GM18870 (cell line): ENCODE results near the gene LETM1.

Source experiments
- ATAC-seq: cut with Tn5 transposase; IDR thresholded peaks from one replicate; pipeline ENCODE4 v1.9.1; 2021; ENCODE audit warnings: moderate library complexity; ENCODE audit not compliant: unreplicated experiment

Gene LETM1

GRCh38 chr4:1856071-1856942 is at the start of gene LETM1:
Gene LETM1, minus strand, starts transcription at chr4:1856156. Its CDS starts 206 bp downstream, at chr4:1855950.
- ATAC-seq: peak; percentile 69

- ATAC-seq: no peak
Observed at GRCh38 chr4:1904042-1904441, 48.1 kb upstream of the LETM1 start.

- no peak for ATAC-seq
Observed at GRCh38 chr4:1903035-1903434, 47.1 kb upstream of the LETM1 start.

GRCh38 chr4:1902243-1902642 is 46.3 kb upstream of the LETM1 start:
- no peak for ATAC-seq

GRCh38 chr4:1901127-1901526 is 45.2 kb upstream of the LETM1 start:
- ATAC-seq: no peak

GRCh38 chr4:1900624-1901023 is 44.7 kb upstream of the LETM1 start:
- no peak for ATAC-seq

DNA sequence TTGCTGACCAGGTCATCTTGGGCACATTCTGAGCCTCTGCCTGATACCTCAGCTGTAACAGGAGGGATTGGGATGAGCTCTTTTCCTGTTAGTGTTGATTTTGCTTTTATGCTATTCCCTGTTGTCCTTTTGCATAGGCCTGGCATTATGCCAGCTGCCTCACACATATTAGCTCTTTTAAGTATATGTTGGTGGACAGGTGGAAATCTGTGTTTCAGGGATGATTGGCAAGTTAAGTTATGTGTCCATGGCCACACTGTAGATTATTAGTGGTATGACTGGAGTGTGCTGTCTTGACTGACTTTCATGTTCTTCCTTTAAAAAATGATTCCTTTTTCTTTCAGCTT is 44.1 kb upstream of the LETM1 start:
- ATAC-seq: no peak

DNA sequence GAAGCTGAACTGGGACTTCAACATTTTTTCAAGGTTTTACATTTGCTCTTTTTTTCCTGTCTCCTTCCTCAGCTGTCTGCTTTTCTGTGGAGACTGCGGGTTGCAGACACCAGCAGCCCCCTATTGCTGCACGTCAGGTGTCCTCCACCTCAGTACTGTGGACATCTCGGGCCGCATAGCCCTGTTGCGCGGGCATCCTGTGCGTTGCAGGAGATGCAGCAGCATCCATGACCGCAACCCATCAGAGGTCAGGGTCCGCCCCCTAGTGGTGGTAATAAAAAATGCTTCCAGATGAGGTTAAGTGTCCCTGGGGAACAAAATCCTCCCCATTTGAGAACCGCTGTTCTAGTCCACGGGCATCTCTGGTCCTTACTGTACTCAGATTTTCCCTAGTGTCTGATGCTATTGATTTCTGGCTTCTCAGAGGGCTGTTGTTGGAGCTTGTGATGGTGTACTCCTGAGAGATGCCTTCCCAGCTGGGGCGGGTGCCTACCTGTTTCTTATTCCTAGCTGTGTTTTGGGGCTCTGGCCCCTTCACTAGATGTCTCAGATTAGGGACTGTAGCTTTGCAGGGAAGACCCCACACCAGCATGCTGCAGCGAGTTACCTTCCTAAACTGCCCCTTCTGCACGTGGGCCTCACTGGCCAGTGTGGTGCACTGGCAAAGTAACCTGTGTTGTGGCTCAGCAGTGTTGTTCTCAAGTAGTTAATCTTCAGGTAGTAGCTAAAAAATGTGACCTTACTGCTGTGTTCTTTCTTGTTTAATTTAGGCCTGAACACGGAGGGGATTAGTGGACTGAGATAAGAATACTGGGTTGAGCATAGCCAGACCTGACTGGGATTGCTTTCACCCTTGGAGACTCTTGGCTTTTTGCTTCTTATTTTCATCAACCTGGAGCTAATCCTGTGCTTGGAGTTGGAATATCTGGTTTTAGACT is 43.5 kb upstream of the LETM1 start:
- ATAC-seq: peak; percentile 68

DNA sequence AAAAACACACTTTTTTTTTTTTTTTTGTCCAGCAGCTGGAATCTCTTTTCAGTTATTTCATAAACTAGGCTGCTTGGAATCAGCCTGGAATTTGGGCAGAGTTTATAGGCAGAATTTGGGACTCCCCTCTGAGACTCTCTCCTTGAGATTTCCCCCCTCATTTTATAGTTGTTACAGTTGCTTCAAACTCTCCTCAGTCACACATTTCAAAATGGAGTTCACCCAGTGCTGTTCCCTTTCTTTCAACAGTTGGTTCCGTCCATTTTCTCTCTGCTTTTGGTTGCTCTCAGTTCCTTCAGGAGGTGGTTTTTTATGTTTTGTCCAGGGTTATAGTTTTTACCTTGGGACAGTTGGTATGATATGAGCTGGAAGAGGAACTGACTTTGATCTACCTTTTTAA is 42.7 kb upstream of the LETM1 start:
- no peak for ATAC-seq

- no peak for ATAC-seq
Observed at GRCh38 chr4:1898007-1898406, 42.1 kb upstream of the LETM1 start.

- no peak for ATAC-seq
Observed at GRCh38 chr4:1896658-1896991, 40.7 kb upstream of the LETM1 start.

DNA sequence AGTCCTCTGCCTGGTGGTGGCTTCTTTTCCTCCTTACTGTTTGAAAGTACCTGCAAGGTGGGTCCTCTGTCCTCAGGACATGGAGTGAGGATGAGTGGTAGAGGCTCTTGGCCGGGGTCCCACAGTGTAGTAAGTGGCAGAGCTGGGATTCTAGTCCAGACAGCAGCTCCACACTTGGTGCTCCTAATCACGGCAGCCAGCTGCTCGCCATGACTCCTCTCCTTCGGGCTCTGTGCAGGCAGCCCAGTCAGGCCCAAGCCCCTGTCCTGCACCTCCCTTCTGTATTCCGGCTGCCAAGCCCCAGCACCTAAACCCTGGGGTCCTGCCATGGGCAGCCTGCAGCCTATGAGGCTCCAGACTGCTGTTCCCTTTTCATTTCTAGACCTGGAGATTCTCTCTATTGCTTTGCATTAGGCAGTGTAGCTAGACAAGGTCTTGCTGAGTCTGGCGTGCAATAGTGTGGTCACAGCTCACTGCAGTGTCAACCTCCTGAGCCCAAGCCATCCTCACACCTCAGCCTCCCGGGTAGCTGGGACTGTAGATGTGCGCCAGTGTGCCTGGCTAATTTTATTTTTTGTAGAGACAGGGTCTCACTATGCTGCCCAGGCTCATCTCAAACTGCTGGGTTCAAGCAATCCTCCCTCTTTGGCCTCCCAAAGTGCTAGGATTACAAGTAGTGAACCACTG is 40.2 kb upstream of the LETM1 start:
- no peak for ATAC-seq

- ATAC-seq: no peak
Observed at GRCh38 chr4:1890979-1891570, 35.1 kb upstream of the LETM1 start.

GRCh38 chr4:1887052-1887451 is 31.1 kb upstream of the LETM1 start:
- no peak for ATAC-seq

- ATAC-seq: no peak
Observed at GRCh38 chr4:1885414-1885813, 29.5 kb upstream of the LETM1 start.

DNA sequence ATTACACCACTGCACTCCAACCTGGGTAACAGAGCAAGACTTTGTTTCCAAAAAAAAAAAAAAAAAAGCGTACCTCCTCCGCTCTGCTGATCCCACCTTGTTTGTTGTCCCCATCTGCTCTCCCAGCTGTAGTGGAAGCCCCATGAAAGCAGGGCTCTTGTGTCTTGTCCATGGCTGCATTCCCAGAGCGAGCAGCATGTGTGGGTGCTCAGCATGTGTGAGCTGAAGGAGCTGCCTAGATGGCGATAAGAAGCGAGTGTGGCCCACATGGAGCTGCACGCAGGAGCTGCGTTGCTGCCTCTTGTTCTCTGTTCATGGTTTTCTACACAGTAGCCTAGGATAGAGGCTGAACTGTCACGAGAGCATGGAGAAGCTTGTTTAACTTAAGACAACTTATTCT is 27.6 kb upstream of the LETM1 start:
- no peak for ATAC-seq

DNA sequence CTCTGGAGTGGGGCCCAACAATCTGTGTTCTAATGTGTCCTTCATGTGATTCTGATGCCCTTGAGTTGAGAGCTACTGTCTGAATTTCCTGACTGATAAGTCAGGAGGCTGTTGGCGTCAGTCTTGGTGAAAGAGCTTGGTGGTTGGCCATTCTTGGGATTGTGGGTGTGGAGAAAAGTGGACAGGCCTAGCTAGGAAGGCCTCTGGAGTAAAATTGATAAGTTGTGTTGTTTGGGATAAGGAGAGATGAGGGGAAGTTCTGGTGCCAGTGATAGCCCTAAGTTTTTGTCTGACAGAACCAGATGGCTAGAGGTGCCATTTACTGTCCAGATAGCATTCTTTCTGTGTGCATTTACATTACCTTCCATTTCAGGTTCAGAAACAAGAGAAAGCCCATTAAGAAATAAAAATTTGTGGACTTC is 26.9 kb upstream of the LETM1 start:
- no peak for ATAC-seq

GRCh38 chr4:1880332-1880731 is 24.4 kb upstream of the LETM1 start:
- no peak for ATAC-seq

DNA sequence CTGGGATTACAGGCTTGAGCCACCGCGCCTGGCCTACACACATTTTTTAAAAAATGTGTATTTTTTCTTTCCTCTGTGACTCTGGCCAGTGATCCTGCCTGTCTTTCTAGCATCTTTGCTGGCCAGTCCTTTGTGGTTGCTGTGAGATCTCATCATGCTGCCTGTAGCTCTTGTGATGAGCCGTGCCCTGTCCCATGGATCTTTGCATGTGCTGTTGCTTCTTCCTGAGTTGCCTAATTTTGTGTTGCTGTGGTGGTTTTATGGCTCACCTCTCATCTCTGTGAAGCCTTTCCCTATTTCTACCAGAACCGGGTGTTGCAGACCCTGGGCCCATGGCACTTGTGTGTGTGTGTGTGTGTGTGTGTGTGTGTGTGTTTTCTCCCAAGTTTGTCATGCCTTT is 23.5 kb upstream of the LETM1 start:
- ATAC-seq: no peak

DNA sequence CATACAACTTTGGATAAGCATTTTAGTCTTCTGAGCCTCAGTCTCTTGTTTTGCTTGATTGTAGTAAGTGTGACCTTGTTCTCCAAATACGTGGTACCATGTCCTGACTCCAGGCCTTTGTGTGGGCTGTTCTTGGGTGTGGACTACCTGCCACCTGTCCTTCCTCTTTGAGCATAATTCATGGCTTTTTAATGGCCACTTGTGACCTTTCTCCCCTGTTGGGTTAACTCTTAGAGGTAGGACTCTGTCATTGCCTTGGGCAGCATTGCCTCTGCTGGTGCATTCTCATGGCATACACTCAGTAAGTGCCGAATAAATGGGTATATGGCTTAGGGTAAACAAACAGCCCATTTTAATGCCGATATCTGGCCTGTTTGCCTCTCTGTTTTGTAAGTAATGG is 18.2 kb upstream of the LETM1 start:
- no peak for ATAC-seq

- ATAC-seq: no peak
Observed at GRCh38 chr4:1873776-1874175, 17.8 kb upstream of the LETM1 start.
